Endometrial microvascular endothelial cells (primary cell): Measurements from ENCODE around the gene RRAS2. TPM values are rescaled to one million over a fixed set of nuclear protein-coding genes. Genes with fewer than 3 reads are reported as not detected.
"Not testable (repeated sequence)": the region's sequence is repeated elsewhere in the genome, so short reads cannot be mapped to it uniquely, and the experiment has no call there.

Source experiments
- in situ Hi-C: cut with HindIII; loops from 2 replicates; pipeline ENCODE4 v1.10.0; 2017; ENCODE audit warnings: low sequenced_read_pairs, low pct_unique_long_range_greater_than_20kb; ENCODE audit errors: inconsistent ontology term
- total RNA-seq: library from RNA; depleted of rRNA; stranded (reverse); fragments of >200 nt; gene quantifications from one replicate; pipeline ENCODE4 v1.2.3, GENCODE V29; 2015; ENCODE audit errors: inconsistent ontology term

RRAS2 gene
- total RNA-seq, 1 donor from 2014 or later, result 92.5 TPM

DNA sequence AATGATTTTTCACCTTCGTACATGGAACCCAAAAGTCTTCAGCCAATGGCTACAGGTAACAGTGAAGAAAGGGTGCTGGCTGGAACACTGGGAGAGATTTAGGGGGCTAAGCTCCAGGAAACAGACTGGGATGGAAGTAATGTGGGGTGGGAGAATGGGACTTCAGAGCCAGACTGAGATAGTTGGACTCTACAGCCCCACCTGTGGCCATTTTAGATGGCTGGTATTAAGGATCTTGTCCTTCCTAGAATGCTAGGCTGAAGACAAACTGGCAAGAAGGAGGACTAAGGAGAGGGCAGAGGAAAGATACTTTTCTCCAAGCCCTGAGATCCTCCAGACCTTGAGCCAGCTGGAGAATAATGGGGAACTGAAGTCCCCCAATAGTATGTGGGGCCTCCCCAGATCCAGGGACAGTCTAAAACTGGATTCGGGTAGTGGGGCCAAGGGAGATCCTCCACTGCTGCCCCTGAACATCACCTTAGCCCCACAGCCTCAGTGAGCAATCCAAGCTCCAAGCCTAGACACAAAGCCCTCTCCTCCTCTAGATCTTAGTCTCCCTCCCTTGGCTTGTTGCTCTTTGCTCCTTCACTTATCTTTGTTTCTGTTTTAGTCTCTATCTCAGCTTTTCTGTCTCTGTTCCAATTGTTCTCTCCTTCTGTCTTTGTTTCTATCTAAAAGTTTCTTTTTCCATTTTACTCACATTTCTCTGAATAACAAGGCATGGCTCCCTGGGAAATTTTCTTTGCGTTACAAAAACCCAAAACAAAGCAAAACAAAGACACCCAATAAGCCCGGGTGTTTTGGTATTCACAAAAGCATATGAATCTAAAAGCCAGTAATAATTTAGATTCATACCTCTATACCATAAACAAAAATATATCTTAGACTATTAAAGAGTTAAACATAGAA, 16.2 kb upstream of the RRAS2 start:
- in situ Hi-C loops, result no loop called here

DNA sequence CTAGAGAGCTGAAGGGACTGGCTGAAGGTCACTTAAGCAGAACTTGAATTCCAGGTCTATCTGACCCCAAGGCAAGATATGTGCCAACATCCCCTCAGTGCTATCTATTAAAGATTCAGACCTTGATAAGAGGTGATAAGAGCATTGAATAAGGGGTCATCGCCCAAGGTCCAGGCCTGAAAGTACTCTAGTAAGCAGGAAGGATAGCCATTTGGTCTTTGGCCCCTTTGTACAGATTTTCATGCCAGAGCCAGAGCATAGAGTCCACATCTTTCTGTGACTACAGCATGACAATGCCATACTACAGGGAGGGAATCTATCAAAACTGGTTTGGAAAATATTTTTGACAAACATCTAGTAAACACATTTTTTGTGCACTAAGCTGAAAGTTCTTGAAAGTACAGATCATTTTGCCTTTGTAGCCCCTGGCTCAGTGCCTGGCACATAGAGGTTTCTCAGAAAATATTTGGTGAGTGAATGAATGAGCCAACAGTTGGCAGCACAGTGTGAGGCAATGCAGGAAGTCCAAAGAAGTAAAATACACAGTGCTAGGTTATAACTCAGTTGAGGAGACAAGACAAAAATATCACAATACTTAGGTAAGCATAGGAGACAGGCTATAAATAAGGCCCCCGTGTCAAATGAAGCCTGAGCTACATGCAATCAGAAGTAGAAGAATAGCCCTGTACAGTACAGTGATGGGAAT, 15.1 kb upstream of the RRAS2 start:
- in situ Hi-C loops, result no loop called here

- in situ Hi-C loops, result no loop called here
Measured at GRCh38 chr11:14372011-14372410, 13.0 kb upstream of the RRAS2 start.

DNA sequence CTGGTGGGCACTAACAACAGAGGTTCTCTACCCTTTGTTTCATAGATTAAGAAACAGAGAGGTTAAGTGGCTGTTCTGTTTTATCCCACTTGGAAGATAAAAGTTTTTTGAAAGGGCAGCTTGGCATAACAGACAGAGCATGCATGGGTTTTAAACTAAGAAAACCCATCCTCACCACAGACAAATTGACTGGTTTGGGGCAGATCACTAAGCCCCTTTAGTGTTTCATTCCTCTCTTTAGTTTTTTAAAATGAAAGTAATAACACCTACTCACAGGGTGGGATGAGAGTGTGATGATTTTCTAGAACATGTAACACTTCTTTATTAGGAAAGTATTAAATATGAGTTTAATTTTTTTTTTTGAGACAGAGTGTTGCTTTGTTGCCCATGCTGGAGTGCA, 12.3 kb upstream of the RRAS2 start:
- in situ Hi-C loops, result no loop called here

DNA sequence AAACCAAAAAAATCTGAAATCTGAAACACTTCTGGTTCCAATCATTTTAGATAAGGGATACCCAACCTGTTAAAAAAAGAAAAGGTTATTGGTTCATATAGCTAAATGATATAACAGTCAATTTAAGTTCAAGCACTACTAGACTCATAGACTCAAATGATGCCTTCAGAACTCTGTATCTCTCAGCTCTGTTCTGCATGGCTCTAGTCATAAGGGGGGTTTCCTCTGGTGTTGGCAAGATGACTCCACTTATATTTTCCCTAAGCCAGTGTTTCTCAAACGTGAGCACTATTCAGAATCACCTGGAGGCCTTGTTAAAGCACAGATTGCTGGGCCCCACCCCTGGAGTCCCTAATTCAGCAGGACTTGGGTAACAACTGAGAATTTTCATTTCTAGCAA, 11.5 kb upstream of the RRAS2 start:
- in situ Hi-C loops, result no loop called here

DNA sequence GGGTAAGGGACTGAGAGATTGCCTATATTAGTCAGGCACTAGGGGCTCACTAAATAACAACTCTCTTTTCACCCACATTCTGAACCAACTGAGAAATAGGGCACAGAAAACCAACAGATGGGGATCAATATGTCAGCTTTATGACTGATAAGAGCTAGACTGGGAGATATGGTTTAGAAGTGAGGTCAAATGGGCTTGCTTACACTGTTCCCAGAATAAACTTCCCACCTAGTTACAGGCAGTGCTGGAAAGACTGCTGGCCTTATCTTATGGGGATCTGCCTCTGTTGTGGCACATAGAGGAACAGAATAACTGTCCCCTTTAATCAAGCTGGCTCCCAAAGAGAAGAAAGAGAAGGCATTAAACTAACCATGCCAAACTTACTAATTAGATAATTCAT, 10.6 kb upstream of the RRAS2 start:
- in situ Hi-C loops, result no loop called here

DNA sequence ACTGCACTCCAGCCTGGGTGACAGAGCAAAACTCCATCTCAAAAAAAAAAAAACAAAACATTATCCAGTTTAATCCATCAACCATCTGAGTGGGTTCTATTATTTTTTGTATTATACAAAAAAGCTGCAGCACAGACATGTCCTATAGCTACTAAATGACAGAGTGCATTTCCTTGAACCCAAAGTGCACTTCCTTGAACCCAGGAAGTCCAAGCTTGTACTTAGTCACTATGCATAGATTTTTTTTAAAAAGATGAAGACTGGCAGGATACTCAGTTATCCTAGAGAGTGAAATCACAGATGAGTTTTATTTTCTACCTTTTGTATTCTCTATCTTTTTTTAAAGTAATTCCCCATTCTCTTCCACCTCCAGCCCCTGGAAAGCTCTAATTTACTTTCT, 8.0 kb upstream of the RRAS2 start:
- in situ Hi-C loops, result no loop called here

GRCh38 chr11:14364322-14364721, 5.3 kb upstream of the RRAS2 start:
- in situ Hi-C loops, result no loop called here

- in situ Hi-C loops, result no loop called here
Measured at GRCh38 chr11:14362611-14363010, 3.6 kb upstream of the RRAS2 start.

GRCh38 chr11:14361951-14362350, 3.0 kb upstream of the RRAS2 start:
- in situ Hi-C loops, result no loop called here

- in situ Hi-C loops, result no loop called here
Measured at GRCh38 chr11:14360976-14361375, 2.0 kb upstream of the RRAS2 start.

DNA sequence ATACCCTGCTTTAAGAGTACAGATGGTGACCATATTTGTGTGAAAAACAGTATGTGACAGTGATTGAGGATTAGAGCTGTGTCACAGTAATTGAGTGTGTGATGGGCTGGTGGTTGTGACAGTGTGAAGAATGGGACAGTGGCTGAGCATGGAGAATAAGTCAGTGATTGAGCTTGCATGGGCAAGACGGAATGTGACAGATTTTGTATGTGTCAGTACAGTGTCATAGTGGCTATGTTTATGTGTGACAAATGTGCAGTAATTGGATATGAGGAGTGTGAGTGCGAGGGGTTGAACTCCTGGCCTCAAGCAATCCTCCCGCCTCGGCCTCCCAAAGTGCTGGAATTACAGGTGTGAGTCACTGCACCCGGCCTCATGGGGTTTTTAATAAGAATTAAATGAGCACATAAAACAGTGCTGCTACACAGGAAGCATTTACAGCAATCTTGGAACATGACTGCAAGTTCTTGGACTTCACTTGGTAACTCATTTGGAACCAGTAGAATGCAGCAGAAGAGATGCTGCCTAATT, 583 bp upstream of the RRAS2 start:
- in situ Hi-C loops, result no loop called here

- in situ Hi-C loops, result no loop called here
Measured at GRCh38 chr11:14357881-14358728, 878 bp downstream of the RRAS2 start.

DNA sequence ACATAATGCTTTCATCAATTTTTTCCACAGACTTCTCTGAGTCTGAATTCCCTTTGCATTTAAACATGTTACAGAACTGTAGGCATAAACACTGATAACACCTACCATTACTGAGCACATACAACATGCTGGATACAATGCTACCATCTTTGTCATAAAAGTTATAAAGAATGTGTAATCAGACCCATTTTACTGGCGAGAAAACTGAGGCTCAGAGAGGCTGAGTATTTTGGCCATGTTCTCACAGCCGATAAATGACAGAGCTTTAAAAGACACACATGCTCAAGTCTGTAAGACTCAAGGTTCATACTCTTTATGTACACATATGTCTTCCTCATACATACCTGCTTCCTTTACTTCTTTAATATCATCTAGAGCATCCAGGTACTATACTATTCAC, 2.6 kb downstream of the RRAS2 start:
- in situ Hi-C loops, result no loop called here

DNA sequence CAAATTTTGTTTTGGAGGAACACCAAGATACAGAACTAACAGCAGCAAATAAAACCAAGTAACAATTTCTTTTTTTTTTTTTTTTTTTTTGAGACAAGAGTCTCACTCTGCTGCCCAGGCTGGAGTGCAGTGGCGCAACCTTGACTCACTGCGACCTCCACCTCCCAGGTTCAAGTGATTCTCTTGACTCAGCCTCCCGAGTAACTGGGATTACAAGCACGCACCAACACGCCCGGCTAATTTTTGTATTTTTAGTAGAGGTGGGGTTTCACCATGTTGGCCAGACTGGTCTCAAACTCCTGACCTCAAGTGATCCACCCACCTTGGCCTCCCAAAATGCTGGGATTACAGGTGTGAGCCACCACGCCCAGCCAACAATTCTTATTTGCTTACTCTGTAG, 4.4 kb downstream of the RRAS2 start:
- in situ Hi-C loops, result not testable (repeated sequence)

GRCh38 chr11:14350716-14351238, 8.2 kb downstream of the RRAS2 start:
- in situ Hi-C loops, result no loop called here

GRCh38 chr11:14350215-14350614, 8.8 kb downstream of the RRAS2 start:
- in situ Hi-C loops, result no loop called here

DNA sequence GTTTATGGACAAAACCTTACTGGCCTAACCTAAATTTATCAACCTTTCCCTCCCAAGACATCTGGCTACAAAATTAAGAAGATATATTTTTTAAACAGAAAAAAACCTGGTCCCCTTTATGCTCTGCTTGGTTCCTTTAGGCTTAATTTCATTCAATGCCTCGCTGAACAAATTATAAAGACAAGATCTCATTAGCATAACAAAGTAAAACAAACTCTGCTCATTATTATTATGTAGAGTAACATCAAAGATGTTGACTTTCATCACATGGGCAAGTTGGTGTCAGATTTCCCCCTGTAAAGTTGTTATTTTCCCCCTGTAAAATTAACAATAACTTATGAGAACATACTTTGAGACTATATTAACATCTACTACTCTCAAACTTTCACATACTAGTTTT, 11.0 kb downstream of the RRAS2 start:
- in situ Hi-C loops, result no loop called here

GRCh38 chr11:14347494-14347893, 11.5 kb downstream of the RRAS2 start:
- in situ Hi-C loops, result no loop called here
